NT2/D1 (cell line): ENCODE results near the gene ANKRD13A.

Experiments used
- YY1 ChIP-seq: IDR thresholded peaks from 2 replicates; pipeline ENCODE4 v1.6.1; 2011; ENCODE audit not compliant: insufficient read length, insufficient read depth
- ZNF274 ChIP-seq: IDR thresholded peaks from 2 replicates; pipeline ENCODE4 v1.6.1; 2011; ENCODE audit warnings: mild to moderate bottlenecking, low read depth, low read length

DNA sequence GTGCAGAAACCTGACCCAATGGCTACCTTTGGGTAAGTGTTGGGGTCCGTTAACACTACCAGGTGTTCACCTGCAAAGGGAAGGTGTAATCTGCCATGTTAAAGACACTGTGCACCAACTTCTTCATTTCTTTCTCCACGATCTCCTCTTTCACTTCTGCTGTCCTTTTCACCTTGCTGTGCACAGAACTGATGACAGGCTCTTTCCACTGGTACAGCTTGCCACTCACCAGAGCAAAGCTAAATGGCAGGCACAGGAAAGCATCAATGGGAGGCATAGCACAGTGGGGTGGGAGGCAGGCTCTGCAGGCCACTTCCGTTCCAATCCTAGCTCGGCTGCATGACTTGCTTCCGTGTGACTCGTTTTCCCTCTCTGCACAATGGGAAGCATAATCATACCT, 51.7 kb downstream of the ANKRD13A start:
- no peak for TF ChIP-seq YY1
- TF ChIP-seq ZNF274: no peak
